Tibial artery (tissue), 4 donors: ENCODE data around the gene HABP2.

Experiments used
- DNase-seq, 2 donors: peaks; one replicate each; pipeline ENCODE4 v3.0.0-alpha.2; 2019
- H3K27ac ChIP-seq, 2 donors: fragments of 200-600 bp; sonication (generic) in 1 of 2; 1 replicate in 1 of 2; 2 replicates in 1 of 2; pipeline ENCODE4 v1.5.1; 2018 to 2019; ENCODE audit warnings: mild to moderate bottlenecking in 1 of 2
- H3K27me3 ChIP-seq, 2 donors: fragments of 200-600 bp; sonication (generic) in 1 of 2; one replicate each; pipeline versions ENCODE4 v1.5.1 to v1.6.0; 2016 to 2019
- H3K36me3 ChIP-seq, 3 donors: fragments of 200-600 bp; sonication (generic) in 2 of 3; one replicate each; pipeline ENCODE4 v1.5.1; 2016 to 2019; ENCODE audit warnings: mild to moderate bottlenecking in 2 of 3
- H3K4me1 ChIP-seq, 4 donors: fragments of 200-600 bp; sonication (generic) in 2 of 4; 1 replicate in 3 of 4; 2 replicates in 1 of 4; pipeline ENCODE4 v1.5.1; 2016 to 2019
- H3K4me3 ChIP-seq, 2 donors: fragments of 200-600 bp; sonication (generic) in 1 of 2; 1 replicate in 1 of 2; 2 replicates in 1 of 2; pipeline ENCODE4 v1.5.1; 2018 to 2019; ENCODE audit warnings: mild to moderate bottlenecking in 2 of 2
- H3K9me3 ChIP-seq, 3 donors: fragments of 200-600 bp; sonication (generic) in 1 of 3; one replicate each; pipeline ENCODE4 v1.5.1; 2016 to 2019
- CTCF ChIP-seq, 2 experiments: fragments of 200-600 bp in 1 of 2; fragments of 450-650 bp in 1 of 2; IDR thresholded peaks; one replicate each; pipeline ENCODE4 v1.5.1; 2017 to 2019; ENCODE audit warnings: antibody characterized with exemption in 2 of 2, mild to moderate bottlenecking in 1 of 2, moderate library complexity in 1 of 2
- intact Hi-C: fragments of 100-400 bp; cut with DNase I; formaldehyde crosslinking; loops from one replicate; pipeline ENCODE4 v1.15.0; 2023; ENCODE audit warnings: low total_unique reads

The HABP2 gene

GRCh38 chr10:113627836-113628235 is 75.0 kb downstream of the HABP2 start:
- TF ChIP-seq CTCF (IDR thresholded peaks at IDR 0.05): no peak
- H3K9me3 ChIP-seq: no peaks in the 10 kb centered on the region
- intact Hi-C loops: no loop called here
- H3K27ac ChIP-seq: no peak overlapping the region
- no peak for DNase-seq
- no peak overlapping the region for H3K4me3 ChIP-seq
- no peaks in the 10 kb centered on the region for H3K36me3 ChIP-seq
- no peaks in the 10 kb centered on the region for H3K27me3 ChIP-seq
- H3K4me1 ChIP-seq: peaks cover 0 to 19% (median 4%) of the 10 kb centered on the region in 4 donors

- H3K4me1 ChIP-seq: peaks cover 0 to 19% (median 4%) of the 10 kb centered on the region in 4 donors
- no peaks in the 10 kb centered on the region for H3K9me3 ChIP-seq
- no peak overlapping the region for H3K4me3 ChIP-seq
- TF ChIP-seq CTCF (IDR thresholded peaks at IDR 0.05): no peak
- intact Hi-C loops: no loop called here
- no peaks in the 10 kb centered on the region for H3K36me3 ChIP-seq
- no peak for DNase-seq
- H3K27ac ChIP-seq: no peak overlapping the region
- no peaks in the 10 kb centered on the region for H3K27me3 ChIP-seq
These were observed 75.8 kb downstream of the HABP2 start for GRCh38 chr10:113628607-113629153.

- no peak for TF ChIP-seq CTCF (IDR thresholded peaks at IDR 0.05)
- no peaks in the 10 kb centered on the region for H3K9me3 ChIP-seq
- H3K36me3 ChIP-seq: no peaks in the 10 kb centered on the region
- intact Hi-C loops: no loop called here
- no peak for DNase-seq
- H3K27me3 ChIP-seq: no peaks in the 10 kb centered on the region
- H3K4me1 ChIP-seq: peaks cover 0 to 19% (median 4%) of the 10 kb centered on the region in 4 donors
- H3K27ac ChIP-seq: no peak overlapping the region
- no peak overlapping the region for H3K4me3 ChIP-seq
These were observed 78.2 kb downstream of the HABP2 start for GRCh38 chr10:113630929-113631533.

- Histone ChIP-seq H3K27me3 (no peaks in the 10 kb centered on the region), H3K9me3 (no peaks in the 10 kb centered on the region), H3K4me3 (no peak overlapping the region), H3K4me1 (peaks cover 0 to 14% (median 3%) of the 10 kb centered on the region in 4 donors), H3K27ac (no peak overlapping the region), H3K36me3 (no peaks in the 10 kb centered on the region)
- no peak for DNase-seq
- intact Hi-C loops: no loop called here
- TF ChIP-seq CTCF (IDR thresholded peaks at IDR 0.05): no peak
These were observed 79.0 kb downstream of the HABP2 start for GRCh38 chr10:113631684-113632367.
